BE2C (cell line): ENCODE measurements around the gene PTPRM.

Experiments
- DNase-seq: peaks from one replicate; pipeline ENCODE4 v3.0.0-alpha.2; 2020
- H3K27me3 ChIP-seq: fragments of 250-450 bp; sonication (Bioruptor Pico); 2 replicates; pipeline ENCODE4 v1.5.1; 2020; ENCODE audit warnings: mild to moderate bottlenecking
- H3K36me3 ChIP-seq: fragments of 250-450 bp; sonication (Bioruptor Pico); 2 replicates; pipeline ENCODE4 v1.5.1; 2020; ENCODE audit warnings: mild to moderate bottlenecking
- H3K4me1 ChIP-seq: fragments of 250-450 bp; sonication (Bioruptor Pico); 2 replicates; pipeline ENCODE4 v1.5.1; 2020
- H3K4me3 ChIP-seq: 2 replicates; pipeline ENCODE4 v1.5.1; 2011; ENCODE audit warnings: low read depth, low read length
- H3K9me3 ChIP-seq: fragments of 250-450 bp; sonication (Bioruptor Pico); 2 replicates; pipeline ENCODE4 v1.5.1; 2020
- CTCF ChIP-seq: IDR thresholded peaks from 2 replicates; pipeline ENCODE4 v1.5.1; 2012; ENCODE audit warnings: mild to moderate bottlenecking, low read depth, low read length

The PTPRM gene

GRCh38 chr18:8409151-8409550, 842.0 kb downstream of the PTPRM start:
- no peak for DNase-seq
- H3K9me3 ChIP-seq, result no peaks in the 10 kb centered on the region
- H3K4me1 ChIP-seq, result no peaks in the 10 kb centered on the region
- no peaks in the 10 kb centered on the region for H3K27me3 ChIP-seq
- H3K4me3 ChIP-seq, result no peak overlapping the region
- TF ChIP-seq CTCF, result no peak
- no peaks in the 10 kb centered on the region for H3K36me3 ChIP-seq

DNA sequence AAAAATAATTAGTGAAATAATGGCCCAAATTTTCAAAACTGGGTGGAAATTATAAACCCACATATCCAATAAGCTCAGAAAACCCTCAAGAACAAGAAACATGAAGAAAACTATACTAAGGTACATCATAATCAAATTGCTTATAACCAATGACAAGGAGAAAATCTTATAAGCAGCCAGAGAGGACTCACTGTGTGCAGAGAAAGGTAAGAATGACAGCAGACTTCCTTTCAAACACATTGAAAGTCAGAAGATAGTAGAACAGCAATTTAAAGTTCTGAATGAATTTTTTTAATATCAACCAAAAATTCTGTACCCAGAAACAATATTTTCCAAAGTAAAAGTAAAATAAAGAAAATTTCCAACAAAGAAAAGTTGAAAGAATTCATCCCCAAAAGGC, 844.4 kb downstream of the PTPRM start:
- H3K36me3 ChIP-seq, result no peaks in the 10 kb centered on the region
- no peaks in the 10 kb centered on the region for H3K4me1 ChIP-seq
- no peak for TF ChIP-seq CTCF
- no peak overlapping the region for H3K4me3 ChIP-seq
- DNase-seq, result no peak
- no peaks in the 10 kb centered on the region for H3K9me3 ChIP-seq
- no peaks in the 10 kb centered on the region for H3K27me3 ChIP-seq

- Histone ChIP-seq H3K4me1 (no peaks in the 10 kb centered on the region), H3K27me3 (no peaks in the 10 kb centered on the region), H3K36me3 (no peaks in the 10 kb centered on the region), H3K4me3 (no peak overlapping the region), H3K9me3 (no peaks in the 10 kb centered on the region)
- DNase-seq, result no peak
- TF ChIP-seq CTCF, result no peak
Observed at GRCh38 chr18:8412117-8412516, 845.0 kb downstream of the PTPRM start.

- no peak overlapping the region for H3K4me3 ChIP-seq
- no peaks in the 10 kb centered on the region for H3K4me1 ChIP-seq
- no peak for TF ChIP-seq CTCF
- no peaks in the 10 kb centered on the region for H3K36me3 ChIP-seq
- H3K27me3 ChIP-seq, result no peaks in the 10 kb centered on the region
- no peaks in the 10 kb centered on the region for H3K9me3 ChIP-seq
- DNase-seq, result no peak
Observed at GRCh38 chr18:8413189-8413588, 846.1 kb downstream of the PTPRM start.

GRCh38 chr18:8413751-8414150, 846.6 kb downstream of the PTPRM start:
- no peak for TF ChIP-seq CTCF
- no peaks in the 10 kb centered on the region for H3K27me3 ChIP-seq
- no peaks in the 10 kb centered on the region for H3K9me3 ChIP-seq
- H3K36me3 ChIP-seq, result no peaks in the 10 kb centered on the region
- DNase-seq, result no peak
- no peaks in the 10 kb centered on the region for H3K4me1 ChIP-seq
- no peak overlapping the region for H3K4me3 ChIP-seq

DNA sequence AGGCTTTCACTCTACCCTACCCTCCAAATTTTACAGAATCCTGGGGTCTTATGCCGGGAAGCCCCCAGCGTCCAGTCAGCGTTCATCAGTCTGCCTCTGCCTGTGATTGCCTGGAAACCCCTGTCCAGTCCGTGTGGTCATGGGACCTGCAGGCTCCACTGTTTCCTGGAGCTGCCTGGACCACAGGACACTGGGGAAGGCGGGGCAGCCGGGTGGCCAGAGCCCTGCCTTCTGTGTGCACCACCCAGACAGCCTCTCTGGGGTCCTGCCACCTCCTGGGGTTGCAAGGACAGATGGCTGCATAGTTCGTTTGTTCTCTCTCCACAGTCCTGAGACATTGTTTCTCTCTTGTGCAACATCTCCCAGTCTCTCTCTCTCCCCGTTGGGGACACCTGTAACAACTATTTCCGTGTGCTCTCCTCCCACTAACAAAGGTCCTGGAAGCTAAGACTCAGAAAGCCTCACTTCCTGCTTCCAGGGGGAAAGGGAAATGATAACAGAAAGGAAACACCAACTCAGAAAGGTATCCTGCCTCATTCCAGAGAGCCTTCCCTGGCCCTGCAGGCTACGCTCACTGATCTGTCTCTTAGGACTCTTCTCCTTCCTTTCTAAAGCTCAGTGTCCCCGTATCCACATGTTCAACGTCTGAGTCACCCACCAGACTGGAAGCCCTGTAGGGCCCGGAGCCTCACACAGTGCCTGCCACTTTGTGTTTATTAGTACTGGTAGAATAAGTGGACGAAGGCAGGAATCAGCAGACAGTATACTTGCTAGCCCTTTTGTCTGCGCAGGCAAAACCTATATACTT, 849.3 kb downstream of the PTPRM start:
- H3K4me1 ChIP-seq, result no peaks in the 10 kb centered on the region
- H3K4me3 ChIP-seq, result no peak overlapping the region

More for the DNA sequence above, 849.3 kb downstream of the PTPRM start:
- no peaks in the 10 kb centered on the region for H3K36me3 ChIP-seq
- H3K9me3 ChIP-seq, result no peaks in the 10 kb centered on the region
- TF ChIP-seq CTCF, result no peak
- DNase-seq, result no peak
- H3K27me3 ChIP-seq, result no peaks in the 10 kb centered on the region
